AG09319 (cell line): ENCODE results near the gene RAD51B.

Experiments used
- DNase-seq: peaks from one replicate; pipeline ENCODE4 v3.0.0-alpha.2; 2010; ENCODE audit warnings: low read depth; ENCODE audit errors: extremely low read depth
- TF ChIP-seq, protein P1 (sequence below): IDR thresholded peaks from 2 replicates; pipeline ENCODE4 v1.5.1; 2011; ENCODE audit warnings: low read depth, mild to moderate bottlenecking, inconsistent platforms, low read length, moderate library complexity

RAD51B gene

DNA sequence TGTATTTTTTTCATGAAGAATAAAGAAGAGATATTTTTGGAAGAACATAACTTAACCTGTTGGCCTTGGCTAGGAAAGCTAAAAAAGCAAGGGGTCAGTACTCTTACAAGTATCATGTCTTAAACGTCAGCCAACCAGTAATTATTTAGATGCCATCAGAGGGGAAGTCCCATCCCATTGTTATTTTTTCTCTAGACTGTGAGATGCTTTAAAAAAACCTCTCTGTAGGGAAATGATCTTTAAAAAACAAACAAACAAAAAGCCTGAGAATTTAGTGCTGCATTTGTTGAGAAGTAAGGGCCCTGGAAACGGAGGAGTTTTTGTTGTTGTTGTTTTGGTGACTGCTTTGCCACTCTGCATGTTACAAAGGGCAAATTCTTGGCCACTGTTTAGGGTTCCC lies 499.2 kb downstream of the RAD51B start:
- no peak for DNase-seq
- TF ChIP-seq, protein P1, sequence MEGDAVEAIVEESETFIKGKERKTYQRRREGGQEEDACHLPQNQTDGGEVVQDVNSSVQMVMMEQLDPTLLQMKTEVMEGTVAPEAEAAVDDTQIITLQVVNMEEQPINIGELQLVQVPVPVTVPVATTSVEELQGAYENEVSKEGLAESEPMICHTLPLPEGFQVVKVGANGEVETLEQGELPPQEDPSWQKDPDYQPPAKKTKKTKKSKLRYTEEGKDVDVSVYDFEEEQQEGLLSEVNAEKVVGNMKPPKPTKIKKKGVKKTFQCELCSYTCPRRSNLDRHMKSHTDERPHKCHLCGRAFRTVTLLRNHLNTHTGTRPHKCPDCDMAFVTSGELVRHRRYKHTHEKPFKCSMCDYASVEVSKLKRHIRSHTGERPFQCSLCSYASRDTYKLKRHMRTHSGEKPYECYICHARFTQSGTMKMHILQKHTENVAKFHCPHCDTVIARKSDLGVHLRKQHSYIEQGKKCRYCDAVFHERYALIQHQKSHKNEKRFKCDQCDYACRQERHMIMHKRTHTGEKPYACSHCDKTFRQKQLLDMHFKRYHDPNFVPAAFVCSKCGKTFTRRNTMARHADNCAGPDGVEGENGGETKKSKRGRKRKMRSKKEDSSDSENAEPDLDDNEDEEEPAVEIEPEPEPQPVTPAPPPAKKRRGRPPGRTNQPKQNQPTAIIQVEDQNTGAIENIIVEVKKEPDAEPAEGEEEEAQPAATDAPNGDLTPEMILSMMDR = no peak

DNA sequence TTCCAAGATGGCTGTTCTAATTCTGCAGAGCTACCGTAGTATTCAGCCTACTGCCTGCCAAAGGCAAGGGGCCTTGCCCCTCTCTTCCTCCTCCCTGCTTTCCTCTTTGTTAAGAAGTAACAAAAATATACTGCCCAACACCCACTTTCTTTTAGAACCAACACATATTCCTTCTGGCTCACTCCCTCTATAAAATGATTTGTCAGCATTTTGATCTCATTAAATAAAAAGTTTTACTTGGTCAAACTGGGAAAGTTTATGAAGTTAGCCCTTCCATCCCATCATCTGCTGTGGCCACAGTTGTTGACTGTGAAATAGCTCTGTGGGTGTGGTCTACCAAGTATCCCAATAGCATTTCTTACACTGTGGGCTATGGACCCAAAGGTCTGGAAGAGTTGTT lies 500.9 kb downstream of the RAD51B start:
- TF ChIP-seq, protein P1 = no peak

DNA sequence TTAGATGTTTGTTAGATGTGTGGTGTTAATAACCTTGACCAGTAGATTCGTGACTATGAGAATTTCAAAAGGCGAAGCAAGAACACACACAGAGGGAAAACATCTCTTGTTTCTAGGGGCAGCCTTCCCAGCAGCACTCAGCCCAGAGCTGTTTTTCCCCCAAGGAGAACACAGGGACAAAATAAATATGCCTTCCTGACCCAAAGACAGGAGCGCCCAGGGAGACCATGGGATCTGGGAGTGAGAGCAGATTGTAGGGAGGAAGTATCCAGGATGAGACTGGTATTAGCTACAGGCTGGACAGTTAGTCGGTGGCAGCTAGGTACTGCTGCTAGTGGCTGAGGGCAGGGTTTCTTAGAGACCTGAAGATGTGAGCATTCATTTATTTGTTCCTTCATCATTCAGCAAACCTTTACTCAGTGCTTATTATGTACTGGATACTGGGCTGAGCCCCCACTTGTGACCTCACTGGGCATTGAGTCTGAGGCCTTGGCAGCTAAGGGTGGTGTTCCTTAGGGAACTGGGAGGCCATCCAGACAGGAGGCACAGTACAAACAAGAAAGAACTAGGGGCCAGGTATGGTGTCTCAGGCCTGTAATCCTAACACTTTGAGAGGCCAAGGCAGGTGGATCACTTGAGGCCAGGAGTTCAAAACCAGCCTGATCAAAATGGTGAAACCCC lies 503.5 kb downstream of the RAD51B start:
- TF ChIP-seq, protein P1 = no peak
- no peak for DNase-seq

More for the DNA sequence above, 500.9 kb downstream of the RAD51B start:
- no peak for DNase-seq

DNA sequence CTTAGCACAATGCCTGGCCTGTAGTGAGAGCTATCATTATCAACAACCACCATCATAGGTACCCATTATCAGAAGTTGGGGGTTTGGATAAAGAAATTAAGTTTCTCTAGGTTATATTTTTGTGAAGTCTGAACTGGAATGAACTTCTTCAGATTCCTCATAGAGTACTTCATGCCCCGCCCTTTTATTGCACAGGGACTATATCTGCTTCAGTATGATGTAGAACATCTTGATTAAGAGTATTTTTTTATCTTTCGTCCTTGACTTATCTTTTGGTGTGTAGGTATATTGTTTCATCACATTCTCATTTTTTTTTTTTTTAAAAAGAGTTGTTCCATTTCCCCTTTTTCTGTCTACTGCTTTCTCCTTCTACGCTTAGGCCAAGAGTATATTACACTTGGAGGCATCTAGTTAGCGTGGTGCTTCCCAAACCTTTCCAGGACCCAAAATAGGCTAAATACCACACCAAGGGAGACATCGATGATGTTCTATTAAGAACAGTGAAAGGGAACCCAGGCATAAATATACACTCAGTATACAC lies 505.8 kb downstream of the RAD51B start:
- DNase-seq = no peak
- TF ChIP-seq, protein P1 = no peak

DNA sequence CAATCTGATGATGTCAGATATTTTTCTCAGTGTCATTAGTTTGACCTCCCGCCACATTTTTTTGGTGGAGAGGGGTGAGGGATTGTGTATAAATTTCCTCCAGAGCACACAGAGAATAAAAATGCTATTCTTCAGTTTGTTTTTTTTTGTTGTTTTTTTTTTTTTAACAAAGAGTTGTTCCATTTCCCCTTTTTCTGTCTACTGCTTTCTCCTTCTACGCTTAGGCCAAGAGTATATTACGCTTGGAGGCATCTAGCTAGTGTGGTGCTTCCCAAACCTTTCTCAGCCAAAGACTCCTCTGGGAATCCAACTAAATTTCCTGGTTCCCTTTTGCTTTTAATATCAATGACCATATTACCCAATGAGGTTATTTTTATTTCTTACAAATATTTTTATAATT lies 507.7 kb downstream of the RAD51B start:
- TF ChIP-seq, protein P1 = no peak

DNA sequence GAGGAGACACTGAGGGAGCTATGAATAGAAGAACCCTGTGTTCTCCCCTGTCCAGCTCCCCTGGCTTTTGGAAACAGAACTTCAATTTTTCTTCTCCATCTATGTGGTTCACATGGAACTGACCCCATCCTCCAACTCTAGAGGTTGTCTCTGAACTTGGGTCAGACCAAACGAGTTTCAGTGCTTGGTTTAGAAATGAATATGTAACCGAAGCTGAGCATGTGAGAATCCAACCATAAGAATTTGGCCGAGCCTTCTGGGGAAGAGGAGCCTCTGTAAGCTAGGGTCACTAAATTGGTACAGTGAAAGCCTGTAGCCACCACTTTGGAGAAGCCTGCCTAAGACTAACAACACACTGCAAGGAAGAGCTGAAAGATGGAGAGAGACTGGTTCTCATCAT lies 508.9 kb downstream of the RAD51B start:
- TF ChIP-seq, protein P1 = no peak
- DNase-seq = no peak

More for the DNA sequence above, 507.7 kb downstream of the RAD51B start:
- no peak for DNase-seq

DNA sequence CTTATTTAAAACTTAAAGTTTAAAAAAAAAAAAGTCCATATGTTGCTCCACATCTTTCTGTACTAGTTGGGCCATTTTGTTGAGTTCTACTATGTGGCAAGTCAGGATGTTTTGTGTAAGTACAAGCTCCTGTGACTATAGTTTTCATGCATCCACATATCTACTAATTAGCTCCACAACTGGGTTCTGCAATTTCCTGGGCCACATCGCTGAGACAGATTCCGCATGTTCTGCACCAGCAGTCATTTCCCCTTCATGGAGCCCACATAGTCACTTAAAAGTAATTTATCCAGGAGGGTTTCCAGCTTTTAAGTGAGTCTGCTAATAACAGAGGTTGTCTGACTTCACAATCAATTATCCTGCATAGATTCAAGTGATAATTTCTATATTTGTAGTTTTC lies 511.8 kb downstream of the RAD51B start:
- TF ChIP-seq, protein P1 = no peak
- DNase-seq = no peak
